ENCODE measurements around the gene CSTB. TPM values are rescaled to one million over a fixed set of nuclear protein-coding genes. Genes with fewer than 3 reads are reported as not detected.
"Not testable (repeated sequence)": the region's sequence is repeated elsewhere in the genome, so short reads cannot be mapped to it uniquely, and the experiment has no call there.

CSTB gene
- total RNA-seq, 1 experiment from 2014 or later = 40.7 TPM

DNA sequence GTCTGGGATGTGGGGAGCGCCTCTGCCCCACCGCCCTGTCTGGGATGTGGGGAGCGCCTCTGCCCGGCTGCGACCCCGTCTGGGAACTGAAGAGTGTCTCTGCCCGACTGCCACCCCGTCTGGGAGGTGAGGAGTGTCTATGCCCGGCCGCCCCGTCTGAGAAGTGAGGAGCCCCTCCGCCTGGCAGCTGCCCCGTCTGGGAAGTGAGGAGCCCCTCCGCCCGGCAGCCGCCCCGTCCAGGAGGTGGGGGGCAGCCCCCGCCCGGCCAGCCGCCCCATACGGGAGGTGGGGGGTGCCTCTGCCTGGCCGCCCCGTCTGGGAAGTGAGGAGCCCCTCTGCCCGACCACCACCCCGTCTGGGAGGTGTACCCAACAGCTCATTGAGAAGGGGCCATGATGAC is 46.1 kb upstream of the CSTB start:
- H3K23me2 ChIP-seq (ENCODE audit: insufficient read length, low read depth, low read length, poor library complexity, severe bottlenecking); H3K56ac ChIP-seq (ENCODE audit: insufficient read length, low read depth, low read length); H3K14ac ChIP-seq (ENCODE audit: insufficient read depth, low read length); H4K91ac ChIP-seq (ENCODE audit: insufficient read length, low read depth, low read length); DNase-seq; H3K23ac ChIP-seq (ENCODE audit: insufficient read length, low read depth, low read length); H2BK20ac ChIP-seq (ENCODE audit: low read depth, low read length, poor library complexity, severe bottlenecking); H3K9me3 ChIP-seq (ENCODE audit: control insufficient read depth, low read depth, low read length); H4K8ac ChIP-seq (replicated peaks; ENCODE audit: insufficient read length, low read depth, low read length); H2BK15ac ChIP-seq (ENCODE audit: low read depth, low read length); H3K79me2 ChIP-seq (ENCODE audit: insufficient read depth, low read length); H3T11ph ChIP-seq (ENCODE audit: low read length); H3K4me1 ChIP-seq (ENCODE audit: insufficient read depth, low read length); H3K27ac ChIP-seq (ENCODE audit: insufficient read length, low read depth, low read length); H3K79me1 ChIP-seq (ENCODE audit: insufficient read depth, low read depth, low read length, poor library complexity, severe bottlenecking); H2BK120ac ChIP-seq (ENCODE audit: low read depth, low read length, poor library complexity, severe bottlenecking); H3K18ac ChIP-seq (ENCODE audit: insufficient read length, low read depth, low read length); H3K27me3 Mint-ChIP-seq (ENCODE audit: low read depth); H2AK5ac ChIP-seq (ENCODE audit: insufficient read length, low read length); H3K4me3 Mint-ChIP-seq; H3K4ac ChIP-seq (ENCODE audit: low read depth, low read length); H3K4me2 ChIP-seq (ENCODE audit: insufficient read depth, insufficient read length, low read length); H2BK5ac ChIP-seq (ENCODE audit: insufficient read length, low read length); H2AFZ ChIP-seq (ENCODE audit: low read length); H3K27ac Mint-ChIP-seq; H3K27me3 ChIP-seq (ENCODE audit: insufficient read depth, low read length); H4K5ac ChIP-seq (ENCODE audit: insufficient read length, low read depth, low read length); H4K20me1 ChIP-seq (ENCODE audit: control insufficient read depth, insufficient read depth, insufficient read length); H3K9ac ChIP-seq (ENCODE audit: extremely low read depth, insufficient read length, low read length); H2BK12ac ChIP-seq (ENCODE audit: insufficient read length, low read depth, low read length): not testable (repeated sequence)
- H3K4me1 Mint-ChIP-seq = peaks cover 8 to 14% of the 10 kb centered on the region in 2 experiments
- peaks cover 8 to 21% (median 16%) of the 10 kb centered on the region in 3 experiments; a peak in 6 of 7 replicates for H3K36me3 Mint-ChIP-seq (ENCODE audit: insufficient read depth in 1 of 3, low read depth in 3 of 3)
- no CpG with 5 or more reads among the region's 25 CpGs for WGBS (ENCODE audit: extremely low coverage, insufficient read length, low lambda C conversion rate)
- peaks cover 0 to 11% of the 10 kb centered on the region in 2 experiments; a peak in 4 of 5 replicates for H3K9me3 Mint-ChIP-seq
